GM18870 (cell line): Measurements from ENCODE around the gene MKRN1.
"Not testable (repeated sequence)": the region's sequence is repeated elsewhere in the genome, so short reads cannot be mapped to it uniquely, and the experiment has no call there.

Source experiments
- ATAC-seq: cut with Tn5 transposase; IDR thresholded peaks from one replicate; pipeline ENCODE4 v1.9.1; 2021; ENCODE audit warnings: moderate library complexity; ENCODE audit not compliant: unreplicated experiment

The MKRN1 gene

GRCh38 chr7:140479062-140479738, at the start of gene MKRN1:
Gene MKRN1, minus strand, starts transcription at chr7:140479505. Its CDS starts 161 bp downstream, at chr7:140479344.
- peak; percentile 79 for ATAC-seq

GRCh38 chr7:140526787-140527664, 47.7 kb upstream of the MKRN1 start:
- ATAC-seq = no peak

- no peak for ATAC-seq
These were observed 46.9 kb upstream of the MKRN1 start for GRCh38 chr7:140526214-140526613.

GRCh38 chr7:140525743-140526142, 46.4 kb upstream of the MKRN1 start:
- ATAC-seq = no peak

GRCh38 chr7:140521421-140521820, 42.1 kb upstream of the MKRN1 start:
- no peak for ATAC-seq

- no peak for ATAC-seq
These were observed 39.7 kb upstream of the MKRN1 start for GRCh38 chr7:140519007-140519399.

- no peak for ATAC-seq
These were observed 39.2 kb upstream of the MKRN1 start for GRCh38 chr7:140518370-140519006.

- peak; percentile 53 for ATAC-seq
These were observed 38.5 kb upstream of the MKRN1 start for GRCh38 chr7:140517546-140518369.

- ATAC-seq = no peak
These were observed 33.2 kb upstream of the MKRN1 start for GRCh38 chr7:140512317-140513000.

- no peak for ATAC-seq
These were observed 30.5 kb upstream of the MKRN1 start for GRCh38 chr7:140509789-140510188.

GRCh38 chr7:140507556-140507955, 28.3 kb upstream of the MKRN1 start:
- ATAC-seq = not testable (repeated sequence)

- ATAC-seq = no peak
These were observed 27.6 kb upstream of the MKRN1 start for GRCh38 chr7:140506788-140507464.

GRCh38 chr7:140501966-140502365, 22.7 kb upstream of the MKRN1 start:
- no peak for ATAC-seq

- ATAC-seq = not testable (repeated sequence)
These were observed 18.5 kb upstream of the MKRN1 start for GRCh38 chr7:140497807-140498206.

GRCh38 chr7:140497241-140497769, 18.0 kb upstream of the MKRN1 start:
- ATAC-seq = no peak

GRCh38 chr7:140495514-140496097, 16.3 kb upstream of the MKRN1 start:
- ATAC-seq = no peak

- no peak for ATAC-seq
These were observed 15.6 kb upstream of the MKRN1 start for GRCh38 chr7:140494867-140495266.

GRCh38 chr7:140489026-140489359, 9.7 kb upstream of the MKRN1 start:
- ATAC-seq = no peak
